Esophagus muscularis mucosa (tissue), 3 donors: ENCODE measurements around the gene ASPRV1.

ENCODE experiments used
- CTCF ChIP-seq, 3 experiments: fragments of 200-600 bp in 2 of 3; fragments of 450-650 bp in 1 of 3; sonication (generic) in 2 of 3; IDR thresholded peaks; one replicate each; pipeline ENCODE4 v1.5.1; 2017 to 2019; ENCODE audit warnings: antibody characterized with exemption in 3 of 3, mild to moderate bottlenecking in 2 of 3, moderate library complexity in 1 of 3
- POLR2AphosphoS5 ChIP-seq, 2 donors: sonication (generic); formaldehyde crosslinking; IDR thresholded peaks; one replicate each; pipeline ENCODE4 v1.6.1; 2017; ENCODE audit warnings: antibody characterized with exemption in 2 of 2

GRCh38 chr2:69983392-69983966 is 22.0 kb upstream of the ASPRV1 start:
- TF ChIP-seq POLR2AphosphoS5 (IDR thresholded peaks at IDR 0.05), result no peak
- no peak for TF ChIP-seq CTCF (IDR thresholded peaks at IDR 0.05)
